Mucosa of descending colon (tissue), 3 donors: ENCODE data around the gene TUFM. TPM values are rescaled to one million over a fixed set of nuclear protein-coding genes. Genes with fewer than 3 reads are reported as not detected.

ENCODE experiments used
- ATAC-seq: fragments of 200-7000 bp; cut with Tn5 transposase; one replicate; pipeline ENCODE4 v1.9.1; 2020; ENCODE audit warnings: mild to moderate bottlenecking, moderate library complexity
- DNase-seq, 3 donors: peaks; one replicate each; pipeline ENCODE4 v3.0.0-alpha.2; 2020
- H3K36me3 ChIP-seq: fragments of 200-600 bp; one replicate; pipeline ENCODE4 v1.8.0; 2021; ENCODE audit warnings: low read depth, mild to moderate bottlenecking
- H3K4me1 ChIP-seq: fragments of 200-600 bp; one replicate; pipeline ENCODE4 v1.8.0; 2021; ENCODE audit warnings: low read depth, mild to moderate bottlenecking
- H3K4me3 ChIP-seq: fragments of 200-600 bp; one replicate; pipeline ENCODE4 v1.8.0; 2021; ENCODE audit warnings: mild to moderate bottlenecking
- H3K9me3 ChIP-seq: fragments of 200-600 bp; one replicate; pipeline ENCODE4 v1.8.0; 2021; ENCODE audit warnings: mild to moderate bottlenecking
- intact Hi-C, 2 donors: fragments of 100-400 bp; cut with DNase I in 1 of 2; cut with micrococcal nuclease in 1 of 2; formaldehyde crosslinking; loops; one replicate each; pipeline versions ENCODE4 v1.11.0 to v1.11.1; 2022; cut with DNase I, micrococcal nuclease
- total RNA-seq, 3 donors: library from RNA; stranded (reverse); fragmentation: NEBNext Ultra II Directional in 2 of 3; extraction: Animal tissue kit (Norgen Biotek cat#: 25700) in 2 of 3; gene quantifications; one replicate each; pipeline versions ENCODE4 v1.2.1 to v1.2.4, GENCODE V29; 2021 to 2023
- TF ChIP-seq, protein P1 (sequence below): fragments of 200-600 bp; IDR thresholded peaks from one replicate; pipeline ENCODE4 v1.8.0; 2022; ENCODE audit warnings: antibody characterized with exemption, mild to moderate bottlenecking
- donor health status: DM: no; HTN: no; CAD: no; lungs with moderate emphysema.
- donor health status: DM: no; HTN: no; CAD: no.
- donor health status: DM: no; HTN: yes; CAD: no.

The TUFM gene
- total RNA-seq, 3 donors from 2014 or later = 182 to 248 (median 220) TPM

GRCh38 chr16:28826141-28826540 is 20.0 kb downstream of the TUFM start:
- TF ChIP-seq, protein P1, sequence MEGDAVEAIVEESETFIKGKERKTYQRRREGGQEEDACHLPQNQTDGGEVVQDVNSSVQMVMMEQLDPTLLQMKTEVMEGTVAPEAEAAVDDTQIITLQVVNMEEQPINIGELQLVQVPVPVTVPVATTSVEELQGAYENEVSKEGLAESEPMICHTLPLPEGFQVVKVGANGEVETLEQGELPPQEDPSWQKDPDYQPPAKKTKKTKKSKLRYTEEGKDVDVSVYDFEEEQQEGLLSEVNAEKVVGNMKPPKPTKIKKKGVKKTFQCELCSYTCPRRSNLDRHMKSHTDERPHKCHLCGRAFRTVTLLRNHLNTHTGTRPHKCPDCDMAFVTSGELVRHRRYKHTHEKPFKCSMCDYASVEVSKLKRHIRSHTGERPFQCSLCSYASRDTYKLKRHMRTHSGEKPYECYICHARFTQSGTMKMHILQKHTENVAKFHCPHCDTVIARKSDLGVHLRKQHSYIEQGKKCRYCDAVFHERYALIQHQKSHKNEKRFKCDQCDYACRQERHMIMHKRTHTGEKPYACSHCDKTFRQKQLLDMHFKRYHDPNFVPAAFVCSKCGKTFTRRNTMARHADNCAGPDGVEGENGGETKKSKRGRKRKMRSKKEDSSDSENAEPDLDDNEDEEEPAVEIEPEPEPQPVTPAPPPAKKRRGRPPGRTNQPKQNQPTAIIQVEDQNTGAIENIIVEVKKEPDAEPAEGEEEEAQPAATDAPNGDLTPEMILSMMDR = no peak
- H3K4me1 ChIP-seq = peaks cover 16% of the 10 kb centered on the region
- intact Hi-C loops = no loop called here
- H3K9me3 ChIP-seq = no peaks in the 10 kb centered on the region
- DNase-seq (no peak), ATAC-seq (no peak)
- H3K4me3 ChIP-seq = no peak overlapping the region
- peaks cover 9% of the 10 kb centered on the region for H3K36me3 ChIP-seq

GRCh38 chr16:28824717-28824973 is 21.5 kb downstream of the TUFM start:
- Histone ChIP-seq H3K36me3 (no peaks in the 10 kb centered on the region), H3K9me3 (no peaks in the 10 kb centered on the region), H3K4me1 (peaks cover 23% of the 10 kb centered on the region), H3K4me3 (peak overlapping the region; percentile 100)
- DNase-seq = no peak
- ATAC-seq = no peak
- TF ChIP-seq, protein P1 = no peak
- intact Hi-C loops = loop anchor here in 1 of 2 donors (2.0 kb wide), 1 partner anchor 14 kb away; no protein-coding TSS in a partner anchor

- Histone ChIP-seq H3K4me3 (peak overlapping the region; percentile 100), H3K36me3 (no peaks in the 10 kb centered on the region), H3K4me1 (peaks cover 23% of the 10 kb centered on the region), H3K9me3 (no peaks in the 10 kb centered on the region)
- intact Hi-C loops = loop anchor here in 1 of 2 donors (2.0 kb wide), 1 partner anchor 15 kb away; no protein-coding TSS in a partner anchor
- TF ChIP-seq, protein P1 = peak; percentile 18
- DNase-seq (peak; percentile 94 to 98 (median 97)), ATAC-seq (peak; percentile 88)
Measured at GRCh38 chr16:28823873-28824716, 22.1 kb downstream of the TUFM start.

- TF ChIP-seq, protein P1 = no peak
- H3K4me1 ChIP-seq = peaks cover 23% of the 10 kb centered on the region
- peak; percentile 44 for ATAC-seq
- intact Hi-C loops = no loop called here
- H3K4me3 ChIP-seq = peak overlapping the region; percentile 100
- H3K9me3 ChIP-seq = no peaks in the 10 kb centered on the region
- H3K36me3 ChIP-seq = no peaks in the 10 kb centered on the region
- peak in 1 of 3 donors; percentile 65 for DNase-seq
Measured at GRCh38 chr16:28823291-28823872, 22.8 kb downstream of the TUFM start.

DNA sequence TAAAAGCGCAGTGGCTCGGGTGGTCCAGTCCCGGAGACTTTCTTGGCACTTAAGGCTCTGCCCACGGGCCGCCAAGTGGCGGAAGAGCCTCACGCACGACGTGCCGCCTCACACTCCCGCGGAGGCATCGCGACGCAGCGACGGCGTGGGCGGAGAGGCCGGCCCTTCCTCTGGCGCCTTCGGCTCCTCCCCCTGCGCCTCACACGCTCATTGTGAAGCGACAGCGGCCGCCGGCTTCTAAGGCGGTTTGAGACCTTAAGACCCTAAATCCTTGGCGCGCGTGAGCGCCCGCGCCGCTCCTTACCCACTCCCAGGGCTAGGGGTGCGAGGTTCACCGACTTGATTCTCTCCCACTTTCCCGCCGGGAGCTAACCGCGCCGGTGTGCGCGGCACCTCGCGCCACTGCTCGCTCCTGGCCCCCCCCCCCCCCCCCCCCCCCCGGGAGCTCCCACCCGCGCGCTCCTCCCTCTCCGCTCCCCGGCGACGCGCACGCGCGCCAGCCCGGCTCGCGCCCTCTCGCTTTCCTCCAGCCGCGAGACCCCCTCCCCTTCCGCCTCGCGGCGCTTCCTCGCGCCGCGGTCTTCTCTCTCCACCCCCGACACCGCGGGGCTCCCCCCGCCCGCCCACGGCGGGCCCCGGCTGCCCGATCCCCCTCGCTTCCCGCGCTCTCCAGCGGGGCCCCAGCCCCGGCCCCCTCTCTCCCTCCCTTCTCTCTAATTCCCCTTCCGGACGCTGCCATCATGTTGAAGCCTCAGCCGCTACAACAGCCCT is 23.4 kb downstream of the TUFM start, which contains the start of gene ATXN2L:
TSS of gene ATXN2L (plus strand) at position 480 of the 771 bp plus-strand sequence. CDS start at position 741, 261 bp downstream.
- intact Hi-C loops = no loop called here

More for the DNA sequence above, 23.4 kb downstream of the TUFM start, which contains the start of gene ATXN2L:
- TF ChIP-seq, protein P1 = no peak
- DNase-seq (peak; percentile 94 to 98 (median 96)), ATAC-seq (peak; percentile 84)
- peaks cover 23% of the 10 kb centered on the region for H3K4me1 ChIP-seq
- peak within 1 kb of the TSS; percentile 100 for H3K4me3 ChIP-seq
- no peaks in the 10 kb centered on the region for H3K36me3 ChIP-seq
- no peaks in the 10 kb centered on the region for H3K9me3 ChIP-seq
